Colonic mucosa (tissue), 4 donors: ENCODE data around the gene TMEM117. TPM values are rescaled to one million over a fixed set of nuclear protein-coding genes. Genes with fewer than 3 reads are reported as not detected.

ENCODE experiments used
- DNase-seq: peaks from one replicate; pipeline ENCODE4 v3.0.0-alpha.2; 2020
- H3K27ac ChIP-seq: fragments of 200-600 bp; one replicate; pipeline ENCODE4 v1.8.0; 2021
- H3K27me3 ChIP-seq: fragments of 200-600 bp; one replicate; pipeline ENCODE4 v1.8.0; 2021
- H3K36me3 ChIP-seq: fragments of 200-600 bp; one replicate; pipeline ENCODE4 v1.8.0; 2021
- H3K4me1 ChIP-seq: fragments of 200-600 bp; one replicate; pipeline ENCODE4 v1.8.0; 2021; ENCODE audit warnings: mild to moderate bottlenecking
- H3K4me3 ChIP-seq: fragments of 200-600 bp; one replicate; pipeline ENCODE4 v1.8.0; 2021
- H3K9ac ChIP-seq, 2 donors: one replicate each; pipeline ENCODE4 v1.7.0; 2013; ENCODE audit warnings: control low read depth in 2 of 2, low read depth in 2 of 2, low read length in 2 of 2
- H3K9me3 ChIP-seq: fragments of 200-600 bp; one replicate; pipeline ENCODE4 v1.8.0; 2021
- CTCF ChIP-seq: fragments of 200-600 bp; IDR thresholded peaks from one replicate; pipeline ENCODE4 v1.8.0; 2022; ENCODE audit warnings: antibody characterized with exemption, mild to moderate bottlenecking
- intact Hi-C: fragments of 100-400 bp; cut with DNase I; formaldehyde crosslinking; loops from one replicate; pipeline ENCODE4 v1.14.1; 2022
- total RNA-seq, 2 donors: library from RNA; stranded (reverse); fragmentation: NEBNext Ultra II Directional in 1 of 2; extraction: Animal tissue kit (Norgen Biotek cat#: 25700) in 1 of 2; gene quantifications; one replicate each; pipeline ENCODE4 v1.2.1, GENCODE V29; 2021
- donor health status: healthy.
- donor health status: DM: no; HTN: no; CAD: no.
- donor health status: DM: no; HTN: no; CAD: no.

Gene TMEM117
- total RNA-seq, 2 donors from 2014 or later = 7.4 to 8.0 TPM

GRCh38 chr12:43880547-43880946 is 44.7 kb downstream of the TMEM117 start:
- no peak for DNase-seq
- no peak overlapping the region for H3K27ac ChIP-seq
- H3K4me3 ChIP-seq = no peak overlapping the region
- H3K9ac ChIP-seq = no peak overlapping the region
- TF ChIP-seq CTCF = no peak
- no peaks in the 10 kb centered on the region for H3K9me3 ChIP-seq
- intact Hi-C loops = loop anchor here (5.0 kb wide), 2 partner anchors 103 to 433 kb away; no protein-coding TSS in a partner anchor
- H3K27me3 ChIP-seq = no peaks in the 10 kb centered on the region
- H3K36me3 ChIP-seq = no peaks in the 10 kb centered on the region
- H3K4me1 ChIP-seq = no peaks in the 10 kb centered on the region

- intact Hi-C loops = loop anchor here (5.0 kb wide), 2 partner anchors 105 to 435 kb away; no protein-coding TSS in a partner anchor
- Histone ChIP-seq H3K36me3 (no peaks in the 10 kb centered on the region), H3K9ac (no peak overlapping the region), H3K4me1 (no peaks in the 10 kb centered on the region), H3K4me3 (no peak overlapping the region), H3K27me3 (no peaks in the 10 kb centered on the region), H3K9me3 (no peaks in the 10 kb centered on the region), H3K27ac (no peak overlapping the region)
- peak; percentile 75 for TF ChIP-seq CTCF
- DNase-seq = peak; percentile 25
Observed at GRCh38 chr12:43882578-43883178, 46.8 kb downstream of the TMEM117 start.

- intact Hi-C loops = loop anchor here (5.0 kb wide), 2 partner anchors 106 to 436 kb away; no protein-coding TSS in a partner anchor
Observed at GRCh38 chr12:43883311-43883710, 47.4 kb downstream of the TMEM117 start.

GRCh38 chr12:43883748-43884147 is 47.9 kb downstream of the TMEM117 start:
- no peak overlapping the region for H3K27ac ChIP-seq
- H3K9ac ChIP-seq = no peak overlapping the region
- DNase-seq = no peak
- no peaks in the 10 kb centered on the region for H3K36me3 ChIP-seq
- intact Hi-C loops = loop anchor here (5.0 kb wide), 2 partner anchors 106 to 436 kb away; no protein-coding TSS in a partner anchor
- H3K27me3 ChIP-seq = no peaks in the 10 kb centered on the region
- H3K4me3 ChIP-seq = no peak overlapping the region
- no peaks in the 10 kb centered on the region for H3K4me1 ChIP-seq
- no peak for TF ChIP-seq CTCF
- H3K9me3 ChIP-seq = no peaks in the 10 kb centered on the region

More at GRCh38 chr12:43883311-43883710, 47.4 kb downstream of the TMEM117 start:
- Histone ChIP-seq H3K27ac (no peak overlapping the region), H3K9ac (no peak overlapping the region), H3K36me3 (no peaks in the 10 kb centered on the region), H3K27me3 (no peaks in the 10 kb centered on the region), H3K4me1 (no peaks in the 10 kb centered on the region), H3K4me3 (no peak overlapping the region), H3K9me3 (no peaks in the 10 kb centered on the region)
- TF ChIP-seq CTCF = no peak
- DNase-seq = no peak

GRCh38 chr12:43884683-43885410 is 49.0 kb downstream of the TMEM117 start:
- no peaks in the 10 kb centered on the region for H3K27me3 ChIP-seq
- no peak overlapping the region for H3K4me3 ChIP-seq
- H3K27ac ChIP-seq = no peak overlapping the region
- no peak overlapping the region for H3K9ac ChIP-seq
- H3K9me3 ChIP-seq = no peaks in the 10 kb centered on the region
- TF ChIP-seq CTCF = no peak
- no peaks in the 10 kb centered on the region for H3K36me3 ChIP-seq
- H3K4me1 ChIP-seq = no peaks in the 10 kb centered on the region
- no peak for DNase-seq
- intact Hi-C loops = loop anchor here (5.0 kb wide), 2 partner anchors 108 to 438 kb away; no protein-coding TSS in a partner anchor
